Measurements from ENCODE around the gene BTC.
"Not testable (repeated sequence)": the region's sequence is repeated elsewhere in the genome, so short reads cannot be mapped to it uniquely, and the experiment has no call there.

Gene BTC

GRCh38 chr4:74755486-74755885 is 38.8 kb downstream of the BTC start:
- no peak for DNase-seq

- DNase-seq: no peak
These were observed 40.1 kb downstream of the BTC start for GRCh38 chr4:74754218-74754617.

GRCh38 chr4:74752798-74753197 is 41.5 kb downstream of the BTC start:
- DNase-seq: no peak

GRCh38 chr4:74751856-74752255 is 42.5 kb downstream of the BTC start:
- no peak for DNase-seq

- DNase-seq: no peak
These were observed 43.1 kb downstream of the BTC start for GRCh38 chr4:74751247-74751646.

GRCh38 chr4:74742185-74742584 is 52.1 kb downstream of the BTC start:
- DNase-seq: no peak

GRCh38 chr4:74738464-74739143 is 55.7 kb downstream of the BTC start:
- no peak for DNase-seq

GRCh38 chr4:74734995-74735394 is 59.3 kb downstream of the BTC start:
- no peak for DNase-seq

GRCh38 chr4:74733756-74734155 is 60.6 kb downstream of the BTC start:
- DNase-seq: no peak

- no peak for DNase-seq
These were observed 69.3 kb downstream of the BTC start for GRCh38 chr4:74724979-74725378.

- DNase-seq: peak; percentile 13
These were observed 77.9 kb downstream of the BTC start for GRCh38 chr4:74716436-74716765.

GRCh38 chr4:74715706-74716435 is 78.5 kb downstream of the BTC start:
- DNase-seq: peak; percentile 56

GRCh38 chr4:74714611-74715130 is 79.7 kb downstream of the BTC start:
- DNase-seq: no peak

GRCh38 chr4:74708135-74708534 is 86.2 kb downstream of the BTC start:
- not testable (repeated sequence) for DNase-seq

All from RPMI8226 (cell line).